Right lobe of liver (tissue), 4 donors: ENCODE measurements around the gene SYT15B.
"Not testable (repeated sequence)": the region's sequence is repeated elsewhere in the genome, so short reads cannot be mapped to it uniquely, and the experiment has no call there.

Experiments
- POLR2A ChIP-seq: fragments of 450-650 bp; IDR thresholded peaks from one replicate; pipeline ENCODE4 v1.6.1; 2017; ENCODE audit warnings: antibody characterized with exemption, mild to moderate bottlenecking
- TF ChIP-seq, protein P1 (sequence below), 4 donors: fragments of 200-600 bp in 3 of 4; fragments of 450-650 bp in 1 of 4; IDR thresholded peaks; one replicate each; pipeline versions ENCODE4 v1.5.1 to v1.8.0; 2016 to 2022; ENCODE audit warnings: antibody characterized with exemption in 4 of 4, mild to moderate bottlenecking in 2 of 4
- donor health status: DM: no; HTN: no; CAD: no.
- donor health status: DM: no; HTN: no; CAD: no.
- donor health status: DM: no; HTN: yes; CAD: no.

DNA sequence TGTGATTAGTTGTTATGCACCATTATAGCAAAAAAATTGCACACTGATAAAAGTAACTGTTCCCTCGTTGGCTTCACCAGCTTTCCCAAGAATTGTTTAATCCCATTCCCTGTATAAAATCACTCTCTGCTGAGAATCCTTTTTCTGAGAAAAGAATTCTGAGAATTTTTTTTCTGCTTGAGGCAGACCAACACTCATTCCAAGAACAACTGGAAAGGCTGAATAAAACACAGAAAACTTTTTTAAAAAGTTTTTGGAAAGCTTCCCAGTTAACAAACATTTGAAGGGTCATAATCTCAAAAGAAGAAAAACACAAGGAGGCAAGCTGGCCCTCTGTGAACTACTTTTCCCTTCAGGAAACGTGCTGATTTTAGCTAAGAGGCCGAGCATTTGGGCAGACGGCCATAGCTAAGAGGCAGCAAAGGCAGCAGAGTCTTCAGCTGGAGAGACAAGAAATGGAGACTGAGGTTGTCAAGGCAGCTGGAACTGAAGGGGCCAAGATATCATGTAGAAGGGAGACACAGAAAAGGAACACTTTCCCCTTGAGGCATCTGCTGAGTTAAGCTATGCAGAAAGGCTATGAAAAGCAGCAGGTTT, 16.5 kb downstream of the SYT15B start:
- not testable (repeated sequence) for TF ChIP-seq POLR2A
- TF ChIP-seq, protein P1, sequence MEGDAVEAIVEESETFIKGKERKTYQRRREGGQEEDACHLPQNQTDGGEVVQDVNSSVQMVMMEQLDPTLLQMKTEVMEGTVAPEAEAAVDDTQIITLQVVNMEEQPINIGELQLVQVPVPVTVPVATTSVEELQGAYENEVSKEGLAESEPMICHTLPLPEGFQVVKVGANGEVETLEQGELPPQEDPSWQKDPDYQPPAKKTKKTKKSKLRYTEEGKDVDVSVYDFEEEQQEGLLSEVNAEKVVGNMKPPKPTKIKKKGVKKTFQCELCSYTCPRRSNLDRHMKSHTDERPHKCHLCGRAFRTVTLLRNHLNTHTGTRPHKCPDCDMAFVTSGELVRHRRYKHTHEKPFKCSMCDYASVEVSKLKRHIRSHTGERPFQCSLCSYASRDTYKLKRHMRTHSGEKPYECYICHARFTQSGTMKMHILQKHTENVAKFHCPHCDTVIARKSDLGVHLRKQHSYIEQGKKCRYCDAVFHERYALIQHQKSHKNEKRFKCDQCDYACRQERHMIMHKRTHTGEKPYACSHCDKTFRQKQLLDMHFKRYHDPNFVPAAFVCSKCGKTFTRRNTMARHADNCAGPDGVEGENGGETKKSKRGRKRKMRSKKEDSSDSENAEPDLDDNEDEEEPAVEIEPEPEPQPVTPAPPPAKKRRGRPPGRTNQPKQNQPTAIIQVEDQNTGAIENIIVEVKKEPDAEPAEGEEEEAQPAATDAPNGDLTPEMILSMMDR (IDR thresholded peaks at IDR 0.05), result not testable (repeated sequence)
